ENCODE data around the gene NRP1. TPM values are rescaled to one million over a fixed set of nuclear protein-coding genes. Genes with fewer than 3 reads are reported as not detected.
A peak's percentile ranks its signal among the peaks of the same experiment; 100 is the strongest.
"Not testable (repeated sequence)": the region's sequence is repeated elsewhere in the genome, so short reads cannot be mapped to it uniquely, and the experiment has no call there.

The NRP1 gene
- total RNA-seq, 1 experiment from 2014 or later: 1.1 TPM

DNA sequence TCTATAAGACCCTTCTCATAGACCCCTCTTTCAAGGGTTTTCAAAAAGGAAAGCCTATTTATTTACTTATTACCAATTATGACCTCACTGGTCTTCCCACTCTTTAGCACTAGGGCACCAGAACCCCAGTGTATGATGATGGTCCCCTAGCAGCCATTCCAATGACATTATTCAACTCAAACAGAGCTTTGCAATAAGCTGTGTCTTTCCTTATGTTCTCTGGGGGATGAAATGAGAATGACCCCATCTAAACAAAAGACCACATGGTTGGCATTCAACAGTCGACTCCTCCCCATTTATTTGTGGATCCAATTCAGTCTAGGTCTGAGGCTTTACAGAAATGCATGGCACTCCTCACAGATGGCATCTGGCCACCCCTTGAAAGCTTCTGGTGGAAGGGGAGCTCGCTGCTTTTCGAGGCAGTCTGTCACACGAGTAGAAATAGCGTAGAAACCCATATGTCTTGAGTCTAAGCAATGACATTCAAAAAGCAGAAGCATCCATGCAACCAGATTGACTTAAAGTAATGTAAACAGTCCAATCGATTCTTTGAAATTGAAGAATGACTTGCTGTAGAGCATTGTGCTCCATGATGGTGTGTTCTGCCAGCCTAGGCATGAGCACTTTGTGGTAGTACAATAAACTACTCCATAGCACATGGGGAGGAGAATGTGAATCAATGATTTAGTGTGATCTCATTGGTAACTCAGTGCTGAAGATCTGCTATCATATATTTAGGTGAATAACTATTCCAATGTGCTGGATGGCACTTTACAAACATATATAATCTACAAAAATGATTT lies 29.8 kb downstream of the NRP1 start:
- in situ Hi-C loops (cut with HindIII; ENCODE audit: low pct_unique_long_range_greater_than_20kb, low sequenced_read_pairs): no loop called here
- no peak for DNase-seq (ENCODE audit: low read depth, low spot score)

DNA sequence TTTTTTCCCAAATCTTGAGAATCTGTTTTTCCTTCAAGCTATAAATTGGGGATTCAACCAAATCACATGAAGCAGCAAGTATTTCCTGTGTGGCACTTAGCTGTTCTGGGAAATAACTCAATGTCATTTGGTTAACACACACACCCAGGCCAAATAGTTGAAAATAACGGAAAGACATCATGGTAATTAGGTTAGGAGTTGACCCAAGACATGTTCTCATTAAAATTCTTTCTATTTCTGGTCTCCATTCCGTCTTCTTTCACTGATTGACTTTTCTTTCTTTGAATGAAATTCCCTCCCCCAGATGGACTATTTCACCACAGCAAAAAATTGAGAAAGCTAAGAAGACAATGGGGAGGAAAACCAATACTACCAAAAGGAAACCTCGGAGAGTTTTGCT lies 30.5 kb downstream of the NRP1 start:
- DNase-seq (ENCODE audit: low read depth, low spot score): no peak
- in situ Hi-C loops (cut with HindIII; ENCODE audit: low pct_unique_long_range_greater_than_20kb, low sequenced_read_pairs): no loop called here

DNA sequence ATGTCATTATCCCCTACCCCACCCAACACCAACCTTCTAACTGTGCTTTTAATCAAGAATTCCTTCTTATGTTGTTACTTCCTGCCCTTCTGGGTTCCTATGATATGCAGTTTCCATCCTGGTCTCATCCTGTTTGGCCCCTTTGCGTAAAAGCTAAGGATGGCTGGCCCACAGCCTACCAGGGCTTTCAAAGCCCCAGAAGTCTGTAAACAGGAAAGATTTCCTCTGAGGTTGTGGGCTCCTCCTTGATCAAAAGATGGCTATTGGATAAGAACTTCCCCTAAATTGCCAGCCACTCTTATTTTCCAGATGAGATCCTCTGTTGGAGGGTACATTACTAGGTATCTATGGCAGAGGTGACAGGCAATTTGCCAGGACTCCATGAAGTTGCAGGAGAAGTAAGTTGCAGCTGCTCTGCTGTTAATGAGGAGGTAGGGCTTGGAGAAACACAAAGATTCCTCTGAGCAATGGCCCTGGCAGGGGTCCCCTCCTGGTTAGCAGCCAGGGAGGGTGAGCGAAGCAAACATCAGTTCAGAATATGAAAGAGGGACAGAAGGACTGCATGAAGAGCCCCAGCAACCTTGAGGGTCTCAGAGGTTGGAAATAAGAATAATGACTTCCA lies 32.1 kb downstream of the NRP1 start:
- no peak for DNase-seq (ENCODE audit: low read depth, low spot score)
- in situ Hi-C loops (cut with HindIII; ENCODE audit: low pct_unique_long_range_greater_than_20kb, low sequenced_read_pairs): no loop called here

DNA sequence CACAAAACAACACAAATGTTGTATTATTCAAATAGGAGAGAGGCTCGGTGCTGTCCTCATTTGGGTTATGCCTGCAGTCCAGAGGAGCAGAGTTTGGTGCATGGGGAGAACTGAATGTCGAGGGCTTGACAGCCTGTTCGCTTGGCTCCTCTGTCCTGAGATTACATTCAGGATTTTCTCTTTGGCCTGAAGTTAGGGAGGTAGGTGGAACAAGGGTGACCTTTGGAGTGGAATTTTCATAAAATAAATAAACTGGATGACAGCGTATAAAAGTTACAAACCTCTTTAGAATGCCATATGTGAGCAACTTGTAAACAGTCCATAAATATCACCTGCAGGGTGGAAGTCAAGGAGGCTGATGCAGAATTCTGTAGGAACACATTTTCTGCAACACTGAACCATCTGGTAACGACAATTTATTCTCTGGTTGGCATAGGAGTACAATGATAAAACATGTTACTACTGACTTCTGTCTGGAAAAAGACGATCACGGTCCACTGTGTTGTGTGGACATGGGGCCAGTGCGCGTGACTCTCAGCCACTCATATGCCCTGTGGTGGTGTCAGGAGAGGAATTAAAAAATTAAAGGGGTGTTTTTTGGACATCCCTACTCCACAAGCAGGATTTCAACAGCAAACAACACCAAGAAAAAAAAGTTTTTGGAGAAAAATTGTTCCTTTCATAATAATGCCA lies 33.2 kb downstream of the NRP1 start:
- in situ Hi-C loops (cut with HindIII; ENCODE audit: low pct_unique_long_range_greater_than_20kb, low sequenced_read_pairs): no loop called here
- DNase-seq (ENCODE audit: low read depth, low spot score): no peak

DNA sequence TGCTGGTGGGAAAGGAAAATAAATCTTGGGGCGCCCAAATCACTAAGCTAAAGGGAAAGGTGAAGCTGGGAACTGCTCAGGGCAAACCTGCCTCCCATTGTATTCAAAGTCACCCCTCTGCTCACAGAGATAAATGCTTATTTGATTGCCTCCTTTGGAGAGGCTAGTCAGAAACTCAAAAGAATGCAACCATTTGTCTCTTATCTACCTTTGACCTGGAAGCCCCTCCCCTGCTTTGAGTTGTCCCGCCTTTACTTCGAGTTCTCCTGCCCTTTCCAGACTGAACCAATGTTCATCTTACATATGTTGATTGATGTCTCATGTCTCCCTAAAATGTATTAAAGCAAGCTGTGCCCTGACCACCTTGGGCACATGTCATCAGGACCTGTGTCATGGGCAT lies 33.9 kb downstream of the NRP1 start:
- DNase-seq (ENCODE audit: low read depth, low spot score); in situ Hi-C loops (cut with HindIII; ENCODE audit: low pct_unique_long_range_greater_than_20kb, low sequenced_read_pairs): not testable (repeated sequence)

DNA sequence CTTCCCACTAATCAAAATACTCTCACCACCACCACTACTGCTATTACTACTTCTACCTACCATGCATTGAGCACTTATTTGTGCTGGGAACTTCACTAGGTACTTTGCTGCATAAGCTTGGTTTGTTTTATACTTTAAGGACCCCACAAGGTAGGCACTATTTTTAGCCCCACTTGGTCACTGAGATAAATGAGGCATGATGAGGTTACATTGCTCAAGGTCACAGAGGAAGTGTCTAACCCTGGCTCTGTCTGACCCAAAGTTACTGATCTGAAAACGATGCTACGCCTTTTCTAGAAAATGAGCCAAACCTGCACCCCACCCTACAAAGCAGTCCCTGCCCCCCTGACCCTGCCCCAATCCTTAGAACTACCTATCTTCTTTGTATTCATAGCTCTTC lies 35.6 kb downstream of the NRP1 start:
- DNase-seq (ENCODE audit: low read depth, low spot score): no peak
- in situ Hi-C loops (cut with HindIII; ENCODE audit: low pct_unique_long_range_greater_than_20kb, low sequenced_read_pairs): no loop called here

DNA sequence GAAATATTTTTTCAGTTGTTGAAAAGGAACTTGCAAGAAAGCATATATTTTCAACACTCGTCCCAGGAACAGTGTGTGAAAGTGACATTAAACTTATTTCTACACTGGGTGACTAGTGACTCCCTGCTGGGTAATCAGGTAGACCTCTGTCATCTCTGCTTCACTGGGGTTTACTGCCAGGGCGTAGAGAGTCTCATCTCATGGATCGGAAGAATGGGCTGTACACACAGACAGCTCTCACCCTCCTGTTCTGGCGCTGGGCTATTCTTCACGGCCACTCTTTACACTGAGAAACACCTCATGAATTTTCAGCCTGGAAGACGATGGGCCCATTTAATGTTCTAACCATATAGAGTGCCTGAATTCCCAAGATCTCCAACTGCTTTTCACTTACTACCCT lies 36.4 kb downstream of the NRP1 start:
- in situ Hi-C loops (cut with HindIII; ENCODE audit: low pct_unique_long_range_greater_than_20kb, low sequenced_read_pairs): no loop called here
- DNase-seq (ENCODE audit: low read depth, low spot score): no peak

DNA sequence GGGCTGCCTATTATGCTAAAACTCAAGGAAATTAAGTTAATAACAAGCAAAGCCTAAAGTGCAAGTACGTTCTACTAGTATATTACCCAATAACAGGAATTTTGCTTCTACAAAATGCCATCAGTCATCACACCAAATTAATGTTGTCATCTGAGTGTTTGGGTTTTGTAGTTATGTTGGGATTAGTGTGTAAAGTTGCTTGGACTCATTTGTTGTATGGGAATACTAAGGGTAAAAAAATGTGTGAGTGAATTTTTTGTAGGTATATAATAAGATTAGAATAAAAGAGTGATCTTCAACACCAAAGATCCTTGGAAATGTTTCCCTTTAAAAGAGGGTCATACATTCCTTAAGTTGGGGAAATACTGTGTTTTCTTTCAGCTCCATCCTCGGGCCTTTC lies 38.6 kb downstream of the NRP1 start:
- DNase-seq (ENCODE audit: low read depth, low spot score): no peak
- in situ Hi-C loops (cut with HindIII; ENCODE audit: low pct_unique_long_range_greater_than_20kb, low sequenced_read_pairs): no loop called here

DNA sequence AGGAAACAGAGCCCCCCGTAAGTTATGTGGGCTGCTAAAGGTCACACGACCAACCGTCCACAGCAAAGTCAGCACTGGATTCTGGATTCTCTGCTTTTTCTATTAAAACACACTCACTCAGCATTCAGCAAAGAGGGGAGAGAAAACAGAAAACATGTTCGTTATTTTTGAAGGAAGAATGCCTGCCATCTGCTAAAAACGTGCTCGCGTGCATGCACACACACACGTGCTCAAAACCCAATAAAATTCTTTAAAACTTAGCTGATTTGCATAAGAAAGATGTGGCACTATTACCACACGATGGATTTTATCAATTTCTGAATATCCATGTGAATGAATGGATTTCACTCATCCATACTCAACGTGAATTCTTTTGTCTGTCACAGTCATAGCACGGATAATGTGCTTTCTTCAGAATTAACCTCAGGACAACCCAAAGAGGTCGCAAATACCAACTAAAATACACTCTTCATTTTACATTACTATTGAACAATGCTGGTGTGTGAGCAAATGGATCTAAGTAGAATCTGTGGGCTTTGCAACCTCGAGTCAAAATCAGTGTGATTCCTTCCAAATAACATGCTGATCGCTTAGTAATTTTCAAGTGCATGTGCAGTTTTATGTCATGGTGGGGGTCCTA lies 40.8 kb downstream of the NRP1 start:
- DNase-seq (ENCODE audit: low read depth, low spot score): no peak
- in situ Hi-C loops (cut with HindIII; ENCODE audit: low pct_unique_long_range_greater_than_20kb, low sequenced_read_pairs): no loop called here

DNA sequence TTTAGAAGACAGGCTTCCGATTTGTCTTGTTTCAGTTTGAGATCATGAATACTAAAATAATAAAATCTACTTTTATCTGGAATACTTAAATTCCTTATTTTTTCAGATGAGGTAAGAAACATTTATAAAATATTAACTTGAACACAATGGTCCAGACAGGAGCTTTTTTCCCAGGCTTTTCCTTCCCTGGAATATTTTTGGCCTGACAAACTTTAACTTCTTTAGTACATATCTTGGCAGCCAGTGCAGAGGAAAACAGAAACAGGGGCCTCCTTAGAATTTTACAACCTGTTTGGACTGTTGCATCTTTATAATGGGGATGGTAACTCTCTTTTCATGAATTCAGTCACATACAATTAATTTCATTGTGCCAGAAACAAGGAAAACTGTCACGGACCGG lies 41.4 kb downstream of the NRP1 start:
- in situ Hi-C loops (cut with HindIII; ENCODE audit: low pct_unique_long_range_greater_than_20kb, low sequenced_read_pairs): no loop called here
- no peak for DNase-seq (ENCODE audit: low read depth, low spot score)

DNA sequence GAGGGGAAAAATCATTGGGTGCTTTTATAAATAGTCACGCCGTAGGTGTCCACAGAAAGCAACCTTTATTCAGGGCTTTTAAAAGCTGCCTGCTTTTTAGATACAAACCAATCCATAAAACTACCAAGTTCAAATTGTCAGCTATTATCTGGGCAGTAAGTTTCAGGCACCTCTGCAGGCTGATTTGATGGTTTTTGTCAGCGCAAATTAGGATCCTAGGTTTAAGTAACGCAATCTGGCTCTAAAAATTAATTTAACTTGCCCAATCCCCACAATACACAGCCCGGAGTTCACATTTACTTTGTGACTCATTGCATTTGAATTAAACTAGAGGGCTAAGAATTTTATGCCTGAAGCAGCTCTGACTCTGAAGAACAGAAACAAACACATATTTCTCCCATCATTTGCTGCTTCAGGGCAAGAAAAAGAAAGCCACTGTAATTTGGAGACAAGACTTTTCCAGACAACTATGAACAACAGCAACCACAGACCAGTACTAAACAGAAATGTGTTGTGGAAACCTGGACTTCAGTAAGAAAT lies 43.3 kb downstream of the NRP1 start:
- DNase-seq (ENCODE audit: low read depth, low spot score): peak; percentile 57
- in situ Hi-C loops (cut with HindIII; ENCODE audit: low pct_unique_long_range_greater_than_20kb, low sequenced_read_pairs): no loop called here

DNA sequence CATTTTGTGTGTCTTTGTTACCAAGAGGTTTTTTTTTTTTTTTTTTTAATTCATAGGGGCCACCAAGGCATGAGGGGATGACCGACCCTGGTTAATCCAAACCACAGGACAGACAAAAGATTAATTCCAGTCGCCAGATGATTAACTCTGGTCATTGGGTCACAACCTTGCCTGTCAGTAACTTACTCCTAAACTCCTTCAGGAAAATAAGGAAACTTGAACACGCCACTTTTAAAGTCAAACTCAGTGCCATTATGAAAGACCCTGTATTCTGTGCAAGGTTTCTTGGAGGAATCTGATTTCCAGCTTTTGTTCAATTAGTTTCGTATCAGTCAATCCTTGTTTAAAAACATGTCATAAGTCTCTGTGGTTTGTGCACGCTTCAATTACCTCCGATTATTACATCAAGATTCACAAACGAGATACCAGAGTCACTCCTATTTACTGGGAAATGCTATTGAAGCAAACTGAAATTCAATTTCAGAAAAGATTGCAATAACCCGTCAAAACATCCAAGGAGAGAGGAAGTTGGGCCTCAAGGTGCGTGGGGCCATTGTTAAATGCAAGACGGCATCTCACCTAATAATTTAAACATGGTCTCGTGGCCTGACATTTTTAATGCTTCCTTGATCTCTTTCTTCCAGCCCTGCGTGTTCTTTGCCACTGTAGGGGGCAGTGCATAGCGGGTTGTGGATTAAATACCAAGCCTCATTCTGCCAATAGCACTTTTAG lies 44.0 kb downstream of the NRP1 start:
- in situ Hi-C loops (cut with HindIII; ENCODE audit: low pct_unique_long_range_greater_than_20kb, low sequenced_read_pairs): no loop called here
- peak; percentile 30 for DNase-seq (ENCODE audit: low read depth, low spot score)

DNA sequence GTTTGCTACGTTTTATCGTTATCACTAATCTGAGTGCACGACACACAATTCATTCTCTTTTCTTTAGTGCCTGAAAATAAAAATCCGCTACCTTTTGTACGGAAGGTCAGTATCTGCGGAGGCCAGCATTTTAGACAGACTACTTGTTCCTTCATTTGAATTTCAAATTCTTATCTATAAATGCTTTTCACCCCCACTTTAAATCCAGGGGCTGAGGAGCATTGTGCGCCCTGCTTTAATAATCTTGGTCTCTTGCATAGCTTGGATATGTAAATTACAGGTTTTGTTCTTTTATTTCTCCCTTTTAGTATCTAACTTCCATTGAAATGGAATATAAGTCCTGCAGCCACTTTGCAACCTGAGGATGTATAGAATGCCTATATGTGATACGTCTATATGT lies 44.7 kb downstream of the NRP1 start:
- no peak for DNase-seq (ENCODE audit: low read depth, low spot score)
- in situ Hi-C loops (cut with HindIII; ENCODE audit: low pct_unique_long_range_greater_than_20kb, low sequenced_read_pairs): no loop called here

DNA sequence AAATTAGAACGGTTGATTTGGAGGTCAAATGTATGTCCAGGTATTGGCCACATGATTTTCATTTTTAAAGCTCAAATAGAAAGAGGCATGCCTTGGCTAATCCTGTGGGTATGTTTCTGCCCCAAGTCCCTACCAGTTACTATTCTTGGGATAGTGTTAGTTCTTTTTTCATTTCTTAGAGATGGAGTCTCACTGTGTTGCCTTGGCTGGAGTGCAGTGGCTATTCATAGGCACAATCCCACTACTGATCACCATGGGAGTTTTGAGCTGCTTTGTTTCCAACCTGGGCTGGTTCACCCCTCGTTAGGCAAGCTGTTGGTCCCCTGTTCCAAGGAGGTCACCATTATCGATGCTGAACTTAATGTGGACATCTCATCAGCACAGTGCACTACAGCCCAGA lies 46.3 kb downstream of the NRP1 start:
- no peak for DNase-seq (ENCODE audit: low read depth, low spot score)
- in situ Hi-C loops (cut with HindIII; ENCODE audit: low pct_unique_long_range_greater_than_20kb, low sequenced_read_pairs): no loop called here

DNA sequence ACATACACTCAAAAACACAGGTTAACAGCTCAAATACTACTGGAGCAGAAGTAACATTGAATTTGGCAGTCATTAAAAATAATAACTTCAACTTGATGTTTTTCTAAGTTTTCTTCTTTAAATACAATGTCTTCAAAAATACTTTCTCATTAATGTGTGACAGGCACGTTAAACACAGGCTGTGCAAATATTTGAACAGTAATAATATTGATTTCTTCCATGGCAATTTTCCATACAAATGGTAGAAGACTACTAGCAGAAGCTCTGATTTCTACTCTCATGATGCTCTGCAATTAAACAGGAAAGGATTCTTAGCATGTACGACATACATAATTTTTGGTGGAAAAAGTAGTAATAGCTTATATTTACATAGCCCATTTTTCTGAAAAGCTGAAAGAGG lies 47.4 kb downstream of the NRP1 start:
- in situ Hi-C loops (cut with HindIII; ENCODE audit: low pct_unique_long_range_greater_than_20kb, low sequenced_read_pairs): no loop called here
- no peak for DNase-seq (ENCODE audit: low read depth, low spot score)

DNA sequence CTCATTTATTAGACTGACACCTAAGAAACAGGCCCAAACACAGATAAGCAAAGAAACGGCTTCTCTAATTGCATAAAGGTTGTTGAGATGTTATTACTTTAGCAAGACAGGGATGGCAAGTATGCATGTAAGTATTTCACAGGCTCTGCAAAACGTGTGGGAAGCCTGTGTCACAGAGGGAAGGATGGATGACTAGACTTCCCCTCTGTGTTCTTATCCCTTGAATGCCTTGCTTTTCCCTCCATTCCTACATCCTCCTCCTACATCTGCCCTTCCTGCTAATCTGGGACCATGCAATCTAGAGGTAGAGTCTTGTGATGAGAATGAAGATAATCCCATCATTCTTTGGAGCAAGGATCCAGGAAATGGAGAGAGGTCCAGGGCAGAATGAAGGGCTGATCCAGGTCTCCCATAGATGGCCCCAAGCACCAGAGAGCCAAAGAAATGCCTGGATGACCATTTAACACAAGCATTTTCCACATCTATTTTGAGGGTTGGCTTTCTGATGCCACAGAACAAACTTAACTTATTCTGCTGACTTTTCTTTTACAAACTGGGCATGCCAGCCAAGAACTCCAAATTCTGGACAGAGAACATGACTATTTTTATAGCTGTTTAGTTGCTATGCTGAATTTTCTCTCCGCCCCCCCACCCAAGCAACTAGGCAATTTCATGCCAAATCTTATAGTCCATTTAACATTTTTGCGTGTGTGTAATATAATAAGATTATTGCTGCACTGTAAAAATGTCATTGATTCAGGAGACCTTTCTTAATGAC lies 48.1 kb downstream of the NRP1 start:
- DNase-seq (ENCODE audit: low read depth, low spot score): no peak
- in situ Hi-C loops (cut with HindIII; ENCODE audit: low pct_unique_long_range_greater_than_20kb, low sequenced_read_pairs): no loop called here

DNA sequence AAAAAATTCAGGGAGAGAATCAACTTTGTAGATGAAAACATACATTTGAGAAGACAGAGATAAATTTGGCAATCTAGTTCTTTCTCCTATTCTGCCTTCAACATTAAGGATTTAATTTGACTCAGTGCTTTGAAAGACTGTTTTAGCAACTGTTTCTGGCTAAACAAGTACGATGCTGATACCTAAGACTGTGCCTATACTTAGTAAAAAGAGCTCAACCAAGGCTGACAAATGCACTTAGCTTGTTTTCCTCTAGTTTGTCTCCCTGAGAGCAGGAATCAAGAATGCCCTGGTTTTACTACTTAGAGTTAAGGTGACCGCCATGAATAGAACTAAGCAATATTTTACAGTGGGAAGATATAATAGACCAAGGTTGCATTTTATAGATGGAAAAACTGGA lies 49.5 kb downstream of the NRP1 start:
- DNase-seq (ENCODE audit: low read depth, low spot score): no peak
- in situ Hi-C loops (cut with HindIII; ENCODE audit: low pct_unique_long_range_greater_than_20kb, low sequenced_read_pairs): no loop called here

All from SK-MEL-5 (cell line).